NCI-H82 treated with DMSO at 0.1 percent for 48 hours (cell line): ENCODE measurements around the gene PILRB.
"Not testable (repeated sequence)": the region's sequence is repeated elsewhere in the genome, so short reads cannot be mapped to it uniquely, and the experiment has no call there.

Experiments
- DNase-seq: peaks from one replicate; lab custom pipeline; 2025; ENCODE audit not compliant: unreplicated experiment; lab: John Stamatoyannopoulos, UW

The PILRB gene

GRCh38 chr7:100373870-100374598 lies 16.1 kb downstream of the PILRB start:
- DNase-seq: not testable (repeated sequence)

GRCh38 chr7:100374601-100375000 lies 16.7 kb downstream of the PILRB start:
- DNase-seq: no peak

- no peak for DNase-seq
Observed at GRCh38 chr7:100376066-100376465, 18.1 kb downstream of the PILRB start.

GRCh38 chr7:100378114-100378755 lies 20.3 kb downstream of the PILRB start:
- DNase-seq: no peak

- DNase-seq: no peak
Observed at GRCh38 chr7:100380196-100380595, 22.3 kb downstream of the PILRB start.

- DNase-seq: not testable (repeated sequence)
Observed at GRCh38 chr7:100381531-100382233, 23.8 kb downstream of the PILRB start.

GRCh38 chr7:100382234-100382853 lies 24.4 kb downstream of the PILRB start:
- not testable (repeated sequence) for DNase-seq

- no peak for DNase-seq
Observed at GRCh38 chr7:100384628-100385294, 26.8 kb downstream of the PILRB start.

GRCh38 chr7:100386940-100387339 lies 29.0 kb downstream of the PILRB start:
- no peak for DNase-seq

GRCh38 chr7:100387695-100388094 lies 29.8 kb downstream of the PILRB start:
- no peak for DNase-seq

- no peak for DNase-seq
Observed at GRCh38 chr7:100389437-100390088, 31.6 kb downstream of the PILRB start.

- no peak for DNase-seq
Observed at GRCh38 chr7:100390286-100391009, 32.5 kb downstream of the PILRB start.

GRCh38 chr7:100393233-100393905 lies 35.5 kb downstream of the PILRB start:
- no peak for DNase-seq

GRCh38 chr7:100394077-100394476 lies 36.2 kb downstream of the PILRB start:
- peak; percentile 96 for DNase-seq

GRCh38 chr7:100396421-100396982 lies 38.6 kb downstream of the PILRB start:
- no peak for DNase-seq

GRCh38 chr7:100397315-100398081 lies 39.6 kb downstream of the PILRB start:
- no peak for DNase-seq

GRCh38 chr7:100398239-100398638 lies 40.3 kb downstream of the PILRB start:
- no peak for DNase-seq

GRCh38 chr7:100400041-100400440 lies 42.1 kb downstream of the PILRB start:
- DNase-seq: no peak
